Globus pallidus (tissue), 1 donor: ENCODE results near the gene KIF26B.
A peak's percentile ranks its signal among the peaks of the same experiment; 100 is the strongest.

Experiments used
- DNase-seq: peaks from one replicate; pipeline ENCODE4 v3.0.0-alpha.2; 2015; ENCODE audit warnings: low spot score

The KIF26B gene

GRCh38 chr1:245512181-245512888, 357.6 kb downstream of the KIF26B start:
- no peak for DNase-seq

DNA sequence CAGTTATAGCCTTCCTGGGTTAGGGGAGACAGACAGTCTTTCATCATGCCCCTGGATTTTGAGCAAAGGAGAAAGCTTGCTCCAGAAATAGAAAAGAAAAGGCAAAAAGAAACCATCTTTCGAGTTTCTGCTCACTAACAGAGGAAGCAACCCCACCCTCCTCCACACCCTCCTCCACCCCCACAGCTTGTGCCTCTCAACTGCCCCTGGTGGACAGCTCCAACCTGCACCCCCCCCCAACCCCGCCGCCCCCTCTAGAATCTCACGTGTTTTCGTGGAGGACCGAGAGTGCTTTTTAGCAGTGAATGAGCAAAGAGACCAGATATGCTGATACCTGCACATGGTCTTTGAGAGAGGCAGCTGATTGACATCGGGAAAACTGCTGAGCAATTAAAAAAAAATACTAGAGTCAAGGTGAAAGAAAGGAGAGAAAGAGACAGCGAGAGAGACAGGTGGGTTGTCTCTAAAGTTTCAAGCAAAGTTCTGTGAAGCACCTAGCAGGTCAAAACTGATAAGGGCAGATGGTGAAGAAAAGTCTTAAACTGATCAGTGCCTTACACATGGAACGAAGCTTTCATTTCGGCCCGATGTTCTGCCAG, 358.3 kb downstream of the KIF26B start:
- DNase-seq, result peak; percentile 29

- no peak for DNase-seq
These were observed 361.5 kb downstream of the KIF26B start for GRCh38 chr1:245516284-245516759.

DNA sequence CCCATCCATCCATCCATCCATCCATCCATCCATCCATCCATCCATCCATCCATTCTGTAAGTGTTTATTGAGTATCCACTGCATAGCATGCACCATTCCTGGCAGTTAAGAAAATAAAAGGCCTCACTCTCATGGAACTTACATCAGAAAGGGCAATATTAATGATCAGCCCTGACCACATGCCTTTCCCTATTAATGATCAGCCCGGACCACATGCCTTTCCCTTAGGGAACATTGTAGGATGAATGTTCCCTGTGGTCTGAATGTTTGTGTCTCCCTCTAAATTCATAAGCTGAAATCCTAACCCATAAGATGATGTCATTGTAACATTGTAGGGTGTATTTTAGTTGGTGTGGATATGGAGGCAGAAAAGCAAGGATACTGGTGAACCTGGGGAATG, 365.8 kb downstream of the KIF26B start:
- DNase-seq, result no peak

DNA sequence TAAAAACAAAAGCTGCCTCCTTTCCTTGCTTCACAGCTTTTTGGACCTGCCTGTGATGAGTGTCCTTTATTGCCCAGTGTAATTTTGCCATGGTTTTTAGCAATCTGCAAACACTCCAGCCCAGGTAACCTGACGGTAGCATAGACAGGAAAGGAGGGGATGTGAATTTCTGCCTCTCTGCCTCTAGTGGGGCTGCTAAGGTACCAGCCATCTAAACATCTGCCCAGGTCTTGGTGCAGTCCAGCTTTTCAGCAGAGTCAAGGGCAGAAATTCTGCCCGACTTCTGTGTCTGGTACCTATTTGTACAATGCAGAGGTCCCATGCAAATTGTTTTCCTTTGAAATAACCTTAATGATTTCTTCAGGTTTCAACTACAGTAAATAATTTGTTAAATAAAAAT, 371.4 kb downstream of the KIF26B start:
- DNase-seq, result no peak

- no peak for DNase-seq
These were observed 373.5 kb downstream of the KIF26B start for GRCh38 chr1:245528258-245528635.

GRCh38 chr1:245530937-245531336, 376.2 kb downstream of the KIF26B start:
- DNase-seq, result no peak

GRCh38 chr1:245537992-245538391, 383.2 kb downstream of the KIF26B start:
- no peak for DNase-seq

- DNase-seq, result no peak
These were observed 383.9 kb downstream of the KIF26B start for GRCh38 chr1:245538671-245539070.

DNA sequence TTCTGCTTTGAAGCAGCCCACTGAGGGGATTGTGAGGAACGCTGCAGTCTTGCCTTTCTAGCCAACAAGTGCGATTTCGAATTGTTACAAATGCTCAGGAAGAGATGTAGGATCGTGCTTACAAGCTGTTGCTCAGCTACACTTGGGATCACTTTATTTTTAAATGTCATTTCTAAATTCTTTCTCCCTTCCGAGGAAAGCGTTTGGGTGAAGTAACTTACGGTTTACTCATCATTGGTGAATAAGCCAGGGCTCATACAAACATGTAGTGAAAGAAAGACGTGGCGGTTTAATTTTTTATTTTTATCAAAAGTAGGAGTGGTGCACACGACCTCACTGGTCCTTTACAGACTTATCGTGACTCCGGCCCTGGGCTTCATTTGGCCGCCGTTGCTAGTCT, 386.6 kb downstream of the KIF26B start:
- no peak for DNase-seq

DNA sequence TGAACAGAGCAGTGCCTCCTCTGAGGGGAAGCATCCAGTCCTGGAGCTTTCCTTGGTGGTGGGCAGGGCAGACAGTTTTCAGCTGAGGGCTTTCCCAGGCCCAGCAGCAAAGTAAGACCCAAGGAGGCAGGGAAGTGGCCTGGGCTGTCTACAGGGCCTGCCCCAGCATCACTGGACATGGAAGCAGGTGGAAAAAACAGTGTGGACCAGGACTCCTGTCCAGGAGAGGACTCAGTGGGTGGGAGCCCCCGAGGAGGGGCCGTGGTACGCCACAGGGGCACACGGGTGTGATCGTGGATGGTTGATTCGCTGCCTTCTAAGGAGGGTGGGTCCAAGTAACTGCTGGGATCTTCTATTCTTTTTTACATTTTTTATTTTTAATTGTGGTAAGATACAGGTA, 387.6 kb downstream of the KIF26B start:
- no peak for DNase-seq

DNA sequence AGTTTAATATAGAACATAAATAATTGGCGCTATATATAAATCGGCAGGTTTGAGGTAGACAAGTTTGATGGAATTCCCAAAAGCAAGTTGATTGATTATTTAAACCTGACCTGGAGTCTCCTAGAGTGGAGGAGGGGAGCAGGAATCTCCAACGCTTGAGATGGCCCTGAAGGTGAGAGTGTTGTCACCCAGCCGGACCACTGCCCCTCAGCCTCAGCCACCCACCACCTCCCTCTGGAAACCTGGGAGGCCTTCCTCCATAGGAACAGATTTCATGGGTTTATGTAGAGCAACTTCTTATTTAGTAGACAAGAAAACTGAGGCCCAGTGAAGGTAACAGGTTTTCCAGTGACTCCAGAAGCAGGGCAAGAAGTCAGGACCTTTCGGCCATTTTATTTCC, 389.5 kb downstream of the KIF26B start:
- no peak for DNase-seq

GRCh38 chr1:245546875-245547274, 392.1 kb downstream of the KIF26B start:
- DNase-seq, result no peak

DNA sequence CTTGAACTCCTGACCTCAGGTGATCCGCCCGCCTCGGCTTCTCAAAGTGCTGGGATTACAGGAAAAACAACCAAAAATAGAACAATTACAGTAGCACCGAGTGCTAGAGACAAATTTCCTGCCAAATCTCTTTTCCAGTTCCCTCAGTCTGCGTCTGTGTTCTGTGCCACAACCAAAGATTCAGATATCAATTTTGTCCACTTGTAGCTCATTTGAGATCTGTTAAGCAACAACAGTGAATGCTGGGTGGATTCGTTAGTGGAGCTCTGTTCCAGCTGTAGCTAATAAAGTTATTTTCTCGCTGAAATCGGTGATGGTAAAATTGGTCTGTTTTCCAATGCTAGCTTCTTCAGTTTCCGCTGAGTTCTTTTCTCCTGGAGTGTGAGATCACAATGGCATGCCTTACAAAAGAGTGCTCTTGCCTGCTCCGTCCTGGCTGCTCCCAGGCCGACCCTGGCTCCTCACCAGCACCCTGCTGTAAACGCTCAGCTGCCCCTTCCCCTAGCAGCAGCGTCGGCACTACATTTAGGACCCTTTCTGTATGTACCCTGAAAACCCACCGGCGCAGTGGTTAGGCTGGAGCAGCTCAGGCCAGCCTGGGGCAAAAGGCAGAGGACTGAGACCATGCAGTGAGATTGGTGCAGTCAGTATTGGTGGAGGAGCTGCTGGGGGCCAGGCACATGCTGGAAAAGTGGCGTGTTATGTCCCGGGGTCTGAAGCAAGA, 395.4 kb downstream of the KIF26B start:
- no peak for DNase-seq

DNA sequence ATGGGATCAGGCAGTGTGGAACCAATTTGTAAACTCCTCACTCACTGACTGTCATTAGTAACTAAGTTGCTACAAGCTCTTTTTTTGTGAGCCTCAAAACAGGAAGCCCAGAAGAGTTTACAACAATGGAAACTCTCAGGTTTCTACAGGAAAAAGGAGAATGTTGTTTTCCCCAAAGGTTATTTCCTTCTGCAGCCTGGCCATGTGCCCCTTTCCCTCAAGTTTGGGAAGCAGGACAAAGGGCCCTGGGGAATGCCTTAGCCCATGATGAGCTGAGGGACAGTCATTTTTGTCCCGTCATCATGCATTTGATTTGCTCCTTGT, 395.9 kb downstream of the KIF26B start:
- no peak for DNase-seq

DNA sequence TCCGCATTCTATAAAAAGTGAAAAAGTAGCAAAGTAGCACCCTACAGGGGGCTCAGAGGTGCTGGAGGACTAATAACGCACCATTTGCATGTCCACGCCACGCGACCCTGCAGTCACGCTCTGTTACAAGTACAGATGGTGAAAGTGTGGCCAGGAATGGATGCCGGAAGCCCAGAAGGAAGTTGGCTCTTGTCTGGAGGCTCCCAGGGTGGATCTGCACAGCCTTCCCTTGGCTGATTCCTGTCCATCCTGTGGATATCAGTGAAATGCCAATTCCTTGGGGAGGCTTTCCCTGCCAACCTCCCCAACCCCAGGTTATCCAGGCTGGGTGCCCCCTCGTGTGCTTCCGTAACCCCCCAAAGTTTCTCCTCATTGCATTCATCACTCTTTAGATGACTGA, 396.8 kb downstream of the KIF26B start:
- DNase-seq, result no peak

- DNase-seq, result no peak
These were observed 397.5 kb downstream of the KIF26B start for GRCh38 chr1:245552331-245552730.

DNA sequence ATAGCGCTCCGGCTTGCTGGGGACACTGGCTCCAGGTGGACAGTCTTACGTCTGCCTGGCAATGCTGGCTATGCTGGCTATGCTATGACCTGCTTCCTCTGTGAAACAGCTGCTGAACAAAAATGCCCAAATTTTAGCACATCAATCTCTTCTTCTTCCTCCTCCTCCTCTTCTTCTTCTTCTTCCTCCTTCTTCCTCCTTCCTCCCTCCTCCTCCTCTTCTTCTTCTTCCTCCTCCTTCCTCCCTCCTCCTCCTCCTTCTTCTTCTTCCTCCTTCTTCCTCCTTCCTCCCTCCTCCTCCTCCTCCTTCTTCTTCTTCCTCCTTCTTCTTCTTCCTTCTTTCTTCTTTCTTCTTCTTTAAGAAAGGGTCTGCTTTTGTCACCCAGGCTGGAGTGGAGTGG, 401.3 kb downstream of the KIF26B start:
- DNase-seq, result no peak

GRCh38 chr1:245558069-245558468, 403.3 kb downstream of the KIF26B start:
- DNase-seq, result no peak

DNA sequence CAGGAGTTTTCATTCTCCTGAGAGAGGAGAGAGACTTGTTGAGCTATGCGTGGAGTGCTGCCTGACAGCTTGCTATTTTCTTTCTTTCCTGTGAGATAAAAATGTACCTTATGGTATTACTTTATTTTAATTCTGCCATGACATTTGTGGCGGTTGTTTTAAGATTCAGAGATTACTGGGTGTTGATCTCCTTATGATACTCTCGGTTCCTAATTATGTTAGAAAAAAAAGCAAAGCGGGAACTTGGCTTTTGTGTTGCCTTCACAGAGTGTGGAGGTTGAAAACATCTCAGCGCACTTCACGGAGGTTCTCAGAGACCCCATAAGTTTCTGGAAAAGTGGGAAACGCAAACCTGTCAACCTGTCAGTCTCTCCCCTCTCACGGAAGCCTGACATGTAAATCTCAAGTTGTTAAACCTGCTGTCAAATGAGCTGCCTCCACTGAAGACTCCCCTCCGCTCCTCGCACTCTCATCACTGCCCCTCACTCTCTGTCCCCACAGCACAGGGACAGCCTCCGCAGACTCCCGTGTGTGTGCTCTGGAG, 405.6 kb downstream of the KIF26B start:
- no peak for DNase-seq

DNA sequence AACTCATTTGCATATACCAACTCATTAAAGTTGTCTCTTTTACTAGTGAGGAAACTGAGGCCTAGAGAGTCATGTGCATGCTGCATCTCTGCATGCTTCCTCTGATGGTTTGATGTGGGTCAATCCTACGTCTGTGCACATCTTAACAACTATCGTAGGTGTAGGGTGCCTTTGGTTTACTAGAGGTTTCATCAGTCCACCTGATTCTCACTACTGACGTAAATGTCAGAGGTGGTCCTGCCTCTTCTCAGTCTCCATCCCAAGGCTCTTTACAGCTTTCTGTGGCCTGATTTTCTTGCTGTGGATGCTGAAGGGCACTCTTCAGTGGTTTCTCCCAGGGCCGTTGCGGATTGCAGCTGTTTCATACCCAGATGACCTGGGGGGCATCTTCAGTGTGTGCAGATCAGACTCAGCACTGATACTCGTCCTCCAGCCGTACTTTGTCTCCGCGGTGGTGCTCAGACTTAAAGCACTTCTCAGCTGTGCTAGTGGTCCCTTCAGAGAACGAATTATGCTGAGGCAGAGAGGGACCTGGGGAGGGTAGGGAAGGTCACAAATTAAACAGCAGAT, 407.0 kb downstream of the KIF26B start:
- DNase-seq, result no peak

DNA sequence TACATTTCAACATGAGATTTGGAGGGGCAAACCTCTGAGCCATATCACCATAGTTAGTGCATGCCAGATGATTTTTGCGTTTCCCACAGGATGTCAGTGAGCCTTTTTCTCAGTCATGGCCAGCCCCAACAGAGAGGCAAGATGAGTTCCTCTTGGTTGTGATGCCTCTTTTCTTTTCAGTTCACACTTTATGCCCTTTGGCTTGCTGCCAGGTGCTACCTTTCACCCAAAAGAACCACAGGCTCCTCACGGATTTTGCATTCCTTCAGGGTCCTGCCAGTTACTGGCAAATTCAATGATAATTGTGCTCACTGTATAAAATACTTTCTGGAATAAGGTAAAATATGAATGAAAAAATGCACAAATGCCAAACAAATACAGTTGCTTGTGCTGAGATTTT, 411.3 kb downstream of the KIF26B start:
- DNase-seq, result no peak

- no peak for DNase-seq
These were observed 412.2 kb downstream of the KIF26B start for GRCh38 chr1:245566952-245567351.
